Psoas muscle (tissue), 8 donors: ENCODE results near the gene MED22. TPM values are rescaled to one million over a fixed set of nuclear protein-coding genes. Genes with fewer than 3 reads are reported as not detected.
A peak's percentile ranks its signal among the peaks of the same experiment; 100 is the strongest.

Experiments used
- ATAC-seq, 4 donors: fragments of 200-7000 bp; cut with Tn5 transposase; one replicate each; pipeline ENCODE4 v1.9.1; 2020; ENCODE audit warnings: moderate library complexity in 3 of 4, mild to moderate bottlenecking in 2 of 4
- DNase-seq, 2 donors: peaks; one replicate each; pipeline ENCODE4 v3.0.0-alpha.2; 2020
- H3K27ac ChIP-seq: fragments of 200-600 bp; one replicate; pipeline ENCODE4 v1.8.0; 2022
- H3K27me3 ChIP-seq, 3 donors: fragments of 200-600 bp in 1 of 3; one replicate each; pipeline versions ENCODE4 v1.6.1 to v1.8.0; 2013 to 2022; ENCODE audit warnings: low read length in 2 of 3, mild to moderate bottlenecking in 2 of 3, moderate library complexity in 1 of 3; ENCODE audit not compliant: insufficient read depth in 3 of 3
- H3K36me3 ChIP-seq, 2 donors: fragments of 200-600 bp in 1 of 2; one replicate each; pipeline versions ENCODE4 v1.6.1 to v1.8.0; 2013 to 2022; ENCODE audit warnings: low read depth in 1 of 2, mild to moderate bottlenecking in 1 of 2, moderate library complexity in 1 of 2; ENCODE audit not compliant: insufficient read depth in 1 of 2
- H3K4me1 ChIP-seq: fragments of 200-600 bp; one replicate; pipeline ENCODE4 v1.8.0; 2022
- H3K4me3 ChIP-seq: fragments of 200-600 bp; one replicate; pipeline ENCODE4 v1.8.0; 2022; ENCODE audit warnings: mild to moderate bottlenecking
- H3K9me3 ChIP-seq: fragments of 200-600 bp; one replicate; pipeline ENCODE4 v1.8.0; 2022
- WGBS, 3 donors: extraction: QIAGEN DNeasy Blood & Tissue Kit; methylation state at CpG; one replicate each; pipeline versions ENCODE4 v1.1.6 to v1.1.7; 2013; 5-methylcytosine and 5-hydroxymethylcytosine counted together
- intact Hi-C, 2 donors: fragments of 100-400 bp; cut with DNase I; formaldehyde crosslinking; loops; one replicate each; pipeline versions ENCODE4 v1.11.0 to v1.14.2; 2022
- polyA plus RNA-seq, 3 donors: library from polyadenylated mRNA; stranded (reverse); fragments of 200-250 nt; gene quantifications; one replicate each; pipeline ENCODE4 v1.2.3, GENCODE V29; 2013
- total RNA-seq, 4 donors: library from RNA; stranded (reverse); fragmentation: NEBNext Ultra II Directional in 2 of 4; extraction: Animal tissue kit (Norgen Biotek cat#: 25700) in 2 of 4; gene quantifications; one replicate each; pipeline versions ENCODE4 v1.2.1 to v1.2.4, GENCODE V29; 2021 to 2023
- TF ChIP-seq, protein P1 (sequence below): fragments of 200-600 bp; IDR thresholded peaks from one replicate; pipeline ENCODE4 v1.8.0; 2022; ENCODE audit warnings: antibody characterized with exemption
- donor health status: healthy with polysubstance abuse.
- donor health status: DM: no; HTN: no; CAD: no; lungs with moderate emphysema.
- donor health status: Bipolar disorder and iron deficiency.
- donor health status: healthy.
- donor health status: DM: yes; HTN: yes; CAD: no.
- donor health status: DM: no; HTN: no; CAD: no.
- donor health status: DM: no; HTN: no; CAD: no.
- donor health status: DM: yes; HTN: yes; CAD: no.

The MED22 gene
- total and polyA plus RNA-seq, 7 donors: 7.5 to 43.5 (median 14.4) TPM

DNA sequence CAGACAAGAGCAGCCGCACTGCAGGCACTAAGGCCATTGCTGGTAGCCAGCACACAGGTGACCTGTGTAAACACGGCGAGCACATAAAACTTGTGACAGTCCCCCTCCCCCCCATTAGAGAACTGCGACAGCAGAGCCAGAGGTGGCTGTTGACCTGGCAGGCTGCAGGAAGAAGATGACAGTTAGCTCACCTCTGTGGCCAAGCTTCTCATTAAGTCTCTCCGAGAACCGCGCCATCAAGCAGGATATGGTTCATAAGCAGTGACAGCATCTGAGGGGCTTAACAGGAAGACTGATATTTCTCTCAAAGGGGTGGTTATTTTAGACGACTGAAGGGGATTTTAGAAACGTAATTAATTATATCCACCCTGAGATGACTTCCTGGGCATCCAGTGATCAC is 22.8 kb upstream of the MED22 start:
- DNase-seq (no peak), ATAC-seq (no peak)
- TF ChIP-seq, protein P1, sequence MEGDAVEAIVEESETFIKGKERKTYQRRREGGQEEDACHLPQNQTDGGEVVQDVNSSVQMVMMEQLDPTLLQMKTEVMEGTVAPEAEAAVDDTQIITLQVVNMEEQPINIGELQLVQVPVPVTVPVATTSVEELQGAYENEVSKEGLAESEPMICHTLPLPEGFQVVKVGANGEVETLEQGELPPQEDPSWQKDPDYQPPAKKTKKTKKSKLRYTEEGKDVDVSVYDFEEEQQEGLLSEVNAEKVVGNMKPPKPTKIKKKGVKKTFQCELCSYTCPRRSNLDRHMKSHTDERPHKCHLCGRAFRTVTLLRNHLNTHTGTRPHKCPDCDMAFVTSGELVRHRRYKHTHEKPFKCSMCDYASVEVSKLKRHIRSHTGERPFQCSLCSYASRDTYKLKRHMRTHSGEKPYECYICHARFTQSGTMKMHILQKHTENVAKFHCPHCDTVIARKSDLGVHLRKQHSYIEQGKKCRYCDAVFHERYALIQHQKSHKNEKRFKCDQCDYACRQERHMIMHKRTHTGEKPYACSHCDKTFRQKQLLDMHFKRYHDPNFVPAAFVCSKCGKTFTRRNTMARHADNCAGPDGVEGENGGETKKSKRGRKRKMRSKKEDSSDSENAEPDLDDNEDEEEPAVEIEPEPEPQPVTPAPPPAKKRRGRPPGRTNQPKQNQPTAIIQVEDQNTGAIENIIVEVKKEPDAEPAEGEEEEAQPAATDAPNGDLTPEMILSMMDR: no peak
- intact Hi-C loops: no loop called here
- H3K36me3 ChIP-seq: peaks cover 2 to 41% of the 10 kb centered on the region in 2 donors
- no peaks in the 10 kb centered on the region for H3K27me3 ChIP-seq
- H3K9me3 ChIP-seq: no peaks in the 10 kb centered on the region
- no peak overlapping the region for H3K27ac ChIP-seq
- no peak overlapping the region for H3K4me3 ChIP-seq
- peaks cover 71% of the 10 kb centered on the region for H3K4me1 ChIP-seq
- 59 to 68% (median 60%) methylated on average over 9 of the region's 9 CpGs for WGBS, 3 donors

DNA sequence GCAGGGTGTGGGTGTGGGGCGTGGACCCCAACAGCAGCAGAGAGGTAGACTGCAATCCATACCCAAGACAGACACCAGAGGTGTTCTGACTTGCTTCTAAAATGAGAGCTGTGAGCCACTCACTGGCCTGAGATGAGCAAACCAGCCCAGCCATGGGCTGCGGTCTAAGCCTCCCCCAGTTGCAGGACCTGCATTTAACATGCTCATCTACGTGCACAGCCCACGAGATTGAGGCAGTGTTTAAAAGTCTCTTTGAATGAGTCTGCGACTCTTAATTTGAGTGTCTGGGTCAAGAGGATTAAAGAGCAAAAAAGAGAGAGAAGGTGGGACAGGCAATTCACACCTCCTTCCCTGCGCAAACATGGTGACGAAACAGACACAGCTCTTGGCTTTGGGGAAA is 22.0 kb upstream of the MED22 start:
- H3K27ac ChIP-seq: no peak overlapping the region
- H3K4me3 ChIP-seq: no peak overlapping the region
- WGBS, 3 donors: 82 to 86% (median 83%) methylated on average over 7 of the region's 7 CpGs
- TF ChIP-seq, protein P1: no peak
- peaks cover 4 to 48% of the 10 kb centered on the region in 2 donors for H3K36me3 ChIP-seq
- intact Hi-C loops: no loop called here
- ATAC-seq: no peak
- no peak for DNase-seq
- H3K9me3 ChIP-seq: no peaks in the 10 kb centered on the region
- no peaks in the 10 kb centered on the region for H3K27me3 ChIP-seq
- H3K4me1 ChIP-seq: peaks cover 71% of the 10 kb centered on the region

DNA sequence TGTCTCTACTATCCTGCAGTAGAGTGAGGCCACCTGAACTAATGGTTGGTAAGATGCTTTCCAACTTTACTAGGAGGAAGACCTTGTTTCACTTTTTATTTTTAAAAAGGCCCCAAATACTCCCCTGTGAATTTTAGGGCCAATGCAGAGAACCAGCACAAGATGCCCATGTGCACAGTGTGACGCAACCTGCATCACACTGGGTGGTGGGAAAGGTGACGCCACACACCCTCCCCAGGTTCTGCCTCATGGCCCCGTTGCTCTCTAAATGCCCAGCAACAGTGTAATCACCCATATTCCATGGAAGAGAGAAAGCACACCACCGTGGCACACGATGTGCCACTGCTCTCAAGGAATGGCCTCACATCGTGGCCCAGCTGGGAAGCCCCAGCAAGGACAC is 21.5 kb upstream of the MED22 start:
- intact Hi-C loops: no loop called here
- Histone ChIP-seq H3K27me3 (no peaks in the 10 kb centered on the region), H3K36me3 (peaks cover 4 to 53% of the 10 kb centered on the region in 2 donors), H3K9me3 (no peaks in the 10 kb centered on the region), H3K27ac (no peak overlapping the region), H3K4me1 (peaks cover 67% of the 10 kb centered on the region), H3K4me3 (no peak overlapping the region)
- WGBS, 3 donors: 75 to 87% (median 82%) methylated on average over 6 of the region's 6 CpGs
- TF ChIP-seq, protein P1: no peak
- DNase-seq (no peak), ATAC-seq (no peak)

DNA sequence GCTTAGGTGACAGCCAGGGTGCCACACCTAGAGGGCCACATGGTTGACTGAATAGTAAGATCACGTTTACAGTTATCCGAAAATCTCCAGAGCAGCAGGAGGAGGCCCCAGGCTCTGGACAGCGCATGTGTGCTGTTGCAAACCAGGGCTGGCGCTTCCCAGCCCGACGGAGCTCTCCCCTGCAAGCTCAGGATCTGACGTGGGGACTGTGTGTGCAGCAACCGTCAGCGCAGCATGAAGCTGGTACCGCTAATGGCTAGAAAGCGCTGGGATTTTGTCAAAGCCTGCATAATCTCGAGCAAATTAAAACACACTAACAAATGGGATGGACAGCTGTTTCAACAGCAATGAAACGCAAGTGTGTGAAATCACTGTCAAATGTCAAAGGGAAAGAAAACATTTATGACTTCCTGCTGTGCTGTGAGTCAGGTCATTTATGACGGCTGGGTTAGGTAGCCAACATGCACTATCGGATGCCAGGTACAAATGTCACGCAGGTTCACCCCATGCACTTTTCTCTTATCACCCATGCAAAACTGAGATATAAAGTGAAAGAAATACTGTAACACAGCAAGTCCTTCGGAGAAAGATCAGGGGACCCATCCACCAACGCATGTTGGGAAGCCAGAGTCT is 20.4 kb upstream of the MED22 start:
- Histone ChIP-seq H3K36me3 (peaks cover 4 to 64% of the 10 kb centered on the region in 2 donors), H3K27me3 (no peaks in the 10 kb centered on the region), H3K4me1 (peaks cover 57% of the 10 kb centered on the region), H3K4me3 (no peak overlapping the region), H3K9me3 (no peaks in the 10 kb centered on the region), H3K27ac (peak overlapping the region; percentile 58)
- intact Hi-C loops: no loop called here
- WGBS, 3 donors: 24 to 51% (median 34%) methylated on average over 18 of the region's 18 CpGs
- TF ChIP-seq, protein P1: no peak
- no peak for DNase-seq
- ATAC-seq: peak; percentile 9 to 80 (median 62)

DNA sequence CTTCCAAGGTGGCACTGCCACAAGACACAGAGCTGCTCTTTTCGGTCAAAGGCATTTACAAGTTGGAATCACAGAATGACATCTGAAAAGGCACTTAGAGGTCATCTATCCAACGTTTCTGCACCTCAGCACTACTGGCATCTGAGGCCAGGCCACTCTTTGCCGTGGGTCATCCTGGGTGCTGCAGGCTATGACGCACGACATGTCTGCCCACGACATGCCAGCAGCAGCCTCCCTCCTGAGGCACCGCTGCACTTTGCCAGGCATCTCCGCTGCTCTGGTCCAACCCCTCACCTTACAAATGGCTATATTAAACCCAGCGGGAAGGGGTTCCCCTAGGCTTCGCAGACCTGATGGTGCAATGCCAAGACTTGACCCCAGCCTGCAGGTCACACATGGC is 19.8 kb upstream of the MED22 start:
- intact Hi-C loops: no loop called here
- peaks cover 4 to 70% of the 10 kb centered on the region in 2 donors for H3K36me3 ChIP-seq
- TF ChIP-seq, protein P1: no peak

More for the DNA sequence above, 19.8 kb upstream of the MED22 start:
- H3K27ac ChIP-seq: peak overlapping the region; percentile 58
- peaks cover 53% of the 10 kb centered on the region for H3K4me1 ChIP-seq
- no peaks in the 10 kb centered on the region for H3K27me3 ChIP-seq
- no peak overlapping the region for H3K4me3 ChIP-seq
- ATAC-seq (peak in 3 of 4 donors; percentile 26 to 63 (median 40)), DNase-seq (no peak)
- WGBS, 3 donors: 48 to 74% (median 49%) methylated on average over 10 of the region's 10 CpGs
- H3K9me3 ChIP-seq: no peaks in the 10 kb centered on the region
